Measurements from ENCODE around the gene TBC1D1.

GRCh38 chr4:38113551-38113950, 222.7 kb downstream of the TBC1D1 start:
- TF ChIP-seq CTCF (IDR thresholded peaks at IDR 0.05) = no peak
- no peak for TF ChIP-seq POLR2A (IDR thresholded peaks at IDR 0.05)
